ENCODE measurements around the gene GUCA2A.

Gene GUCA2A

GRCh38 chr1:42179900-42180329 is 15.4 kb upstream of the GUCA2A start:
- no peaks in the 10 kb centered on the region for H3K27me3 ChIP-seq
- H3K27ac ChIP-seq: peak overlapping the region in 4 of 11 experiments; percentile 4 to 23 (median 8); a peak in 4 of 22 replicates
- H3K4me3 ChIP-seq: no peak overlapping the region
- peak overlapping the region; percentile 2 to 83 (median 63); a peak in 20 of 22 replicates for H3K4me2 ChIP-seq
- H3K4me1 ChIP-seq: peaks cover 12 to 45% (median 39%) of the 10 kb centered on the region in 10 experiments
- peaks cover 27 to 81% (median 51%) of the 10 kb centered on the region in 11 experiments; a peak in 21 of 22 replicates for H3K36me3 ChIP-seq
- H3K9ac ChIP-seq: peak overlapping the region in 2 of 11 experiments; percentile 3 to 44; a peak in 2 of 22 replicates
- H3K9me3 ChIP-seq (replicated peaks in 1 of 11): no peaks in the 10 kb centered on the region
- H4K20me1 ChIP-seq: peaks cover 0 to 45% (median 26%) of the 10 kb centered on the region in 11 experiments; a peak in 13 of 22 replicates
- TF ChIP-seq Cebpa-rat (IDR thresholded peaks at IDR 0.05): no peak

- H3K9ac ChIP-seq: peak overlapping the region in 2 of 11 experiments; percentile 3 to 44; a peak in 5 of 22 replicates
- H3K27me3 ChIP-seq: no peaks in the 10 kb centered on the region
- peaks cover 12 to 45% (median 38%) of the 10 kb centered on the region in 10 experiments for H3K4me1 ChIP-seq
- peaks cover 0 to 45% (median 26%) of the 10 kb centered on the region in 11 experiments; a peak in 13 of 22 replicates for H4K20me1 ChIP-seq
- H3K9me3 ChIP-seq (replicated peaks in 1 of 11): no peaks in the 10 kb centered on the region
- TF ChIP-seq Cebpa-rat (IDR thresholded peaks at IDR 0.05): no peak
- peak overlapping the region; percentile 0 to 83 (median 63); a peak in 18 of 22 replicates for H3K4me2 ChIP-seq
- peak overlapping the region in 3 of 11 experiments; percentile 4 to 23 (median 9); a peak in 3 of 22 replicates for H3K27ac ChIP-seq
- H3K4me3 ChIP-seq: peak overlapping the region in 1 of 10 experiments; percentile 30; a peak in 1 of 20 replicates
- H3K36me3 ChIP-seq: peaks cover 30 to 75% (median 47%) of the 10 kb centered on the region in 11 experiments; a peak in 21 of 22 replicates
Observed at GRCh38 chr1:42179275-42179674, 14.7 kb upstream of the GUCA2A start.

- TF ChIP-seq Cebpa-rat (IDR thresholded peaks at IDR 0.05): no peak
- Histone ChIP-seq H3K4me2 (peak overlapping the region in 8 of 11 experiments; percentile 41 to 83 (median 70); a peak in 16 of 22 replicates), H3K27ac (peak overlapping the region in 1 of 11 experiments; percentile 21; a peak in 1 of 22 replicates), H3K4me3 (no peak overlapping the region; a peak in 2 of 20 replicates), H3K27me3 (no peaks in the 10 kb centered on the region), H3K4me1 (peaks cover 12 to 48% (median 38%) of the 10 kb centered on the region in 10 experiments), H3K9ac (peak overlapping the region in 2 of 11 experiments; percentile 15 to 29; a peak in 2 of 22 replicates), H3K9me3 (replicated peaks in 1 of 11) (no peaks in the 10 kb centered on the region), H4K20me1 (peaks cover 0 to 45% (median 26%) of the 10 kb centered on the region in 11 experiments; a peak in 14 of 22 replicates), H3K36me3 (peaks cover 26 to 65% (median 41%) of the 10 kb centered on the region in 11 experiments; a peak in 21 of 22 replicates)
Observed at GRCh38 chr1:42178249-42178648, 13.7 kb upstream of the GUCA2A start.

GRCh38 chr1:42177541-42177981 is 13.0 kb upstream of the GUCA2A start:
- H3K27ac ChIP-seq: no peak overlapping the region
- H4K20me1 ChIP-seq: peaks cover 0 to 48% (median 26%) of the 10 kb centered on the region in 11 experiments; a peak in 14 of 22 replicates
- TF ChIP-seq Cebpa-rat (IDR thresholded peaks at IDR 0.05): no peak
- H3K4me1 ChIP-seq: peaks cover 12 to 52% (median 40%) of the 10 kb centered on the region in 10 experiments
- H3K9ac ChIP-seq: no peak overlapping the region
- no peaks in the 10 kb centered on the region for H3K9me3 ChIP-seq (replicated peaks in 1 of 11)
- H3K36me3 ChIP-seq: peaks cover 22 to 60% (median 37%) of the 10 kb centered on the region in 11 experiments; a peak in 21 of 22 replicates
- H3K27me3 ChIP-seq: no peaks in the 10 kb centered on the region
- no peak overlapping the region for H3K4me3 ChIP-seq
- peak overlapping the region in 6 of 11 experiments; percentile 41 to 83 (median 75); a peak in 8 of 22 replicates for H3K4me2 ChIP-seq

GRCh38 chr1:42176902-42177519 is 12.5 kb upstream of the GUCA2A start:
- Histone ChIP-seq H3K9me3 (replicated peaks in 1 of 11) (no peaks in the 10 kb centered on the region), H3K4me2 (peak overlapping the region in 5 of 11 experiments; percentile 67 to 83 (median 77); a peak in 8 of 22 replicates), H3K36me3 (peaks cover 16 to 54% (median 32%) of the 10 kb centered on the region in 11 experiments; a peak in 20 of 22 replicates), H3K27me3 (no peaks in the 10 kb centered on the region), H3K4me3 (no peak overlapping the region), H3K9ac (no peak overlapping the region), H3K4me1 (peaks cover 12 to 52% (median 41%) of the 10 kb centered on the region in 10 experiments), H3K27ac (no peak overlapping the region), H4K20me1 (peaks cover 0 to 43% (median 26%) of the 10 kb centered on the region in 11 experiments; a peak in 14 of 22 replicates)
- TF ChIP-seq Cebpa-rat (IDR thresholded peaks at IDR 0.05): no peak

GRCh38 chr1:42175314-42176054 is 10.9 kb upstream of the GUCA2A start:
- Histone ChIP-seq H3K36me3 (peaks cover 8 to 40% (median 20%) of the 10 kb centered on the region in 11 experiments; a peak in 16 of 22 replicates), H3K4me3 (no peak overlapping the region), H3K27ac (no peak overlapping the region), H3K4me1 (peaks cover 7 to 53% (median 36%) of the 10 kb centered on the region in 10 experiments; a peak in 19 of 20 replicates), H3K9me3 (replicated peaks in 1 of 11) (no peaks in the 10 kb centered on the region), H4K20me1 (peaks cover 0 to 43% (median 24%) of the 10 kb centered on the region in 11 experiments; a peak in 14 of 22 replicates), H3K4me2 (no peak overlapping the region), H3K9ac (no peak overlapping the region), H3K27me3 (no peaks in the 10 kb centered on the region)
- TF ChIP-seq Cebpa-rat (IDR thresholded peaks at IDR 0.05): no peak

- Histone ChIP-seq H3K4me2 (no peak overlapping the region), H3K27ac (no peak overlapping the region), H3K27me3 (no peaks in the 10 kb centered on the region), H4K20me1 (peaks cover 0 to 34% (median 16%) of the 10 kb centered on the region in 11 experiments; a peak in 14 of 22 replicates), H3K4me1 (peaks cover 0 to 39% (median 23%) of the 10 kb centered on the region in 10 experiments; a peak in 16 of 20 replicates), H3K9ac (no peak overlapping the region), H3K36me3 (peaks cover 4 to 34% (median 17%) of the 10 kb centered on the region in 11 experiments; a peak in 14 of 22 replicates), H3K9me3 (replicated peaks in 1 of 11) (no peaks in the 10 kb centered on the region), H3K4me3 (no peak overlapping the region)
- TF ChIP-seq Cebpa-rat (IDR thresholded peaks at IDR 0.05): peak in 6 of 11 experiments; percentile 42 to 80 (median 58); a peak in 8 of 22 replicates
Observed at GRCh38 chr1:42173961-42174735, 9.6 kb upstream of the GUCA2A start.

All from BLaER1 treated with 17β-estradiol and CSF1 and Interleukin-3, amounts not matched to agents 10 nM and 100 nM (cell line).